GM21786 (cell line): ENCODE measurements around the gene TLCD4.
"Not testable (repeated sequence)": the region's sequence is repeated elsewhere in the genome, so short reads cannot be mapped to it uniquely, and the experiment has no call there.

Experiments
- ATAC-seq: cut with Tn5 transposase; IDR thresholded peaks from one replicate; pipeline ENCODE4 v1.9.1; 2021; ENCODE audit not compliant: unreplicated experiment

Gene TLCD4

GRCh38 chr1:95145493-95145892 is 28.3 kb downstream of the TLCD4 start:
- ATAC-seq = peak; percentile 63

GRCh38 chr1:95146637-95147036 is 29.5 kb downstream of the TLCD4 start:
- no peak for ATAC-seq

GRCh38 chr1:95154096-95154495 is 36.9 kb downstream of the TLCD4 start:
- ATAC-seq = no peak

GRCh38 chr1:95165569-95165968 is 48.4 kb downstream of the TLCD4 start:
- not testable (repeated sequence) for ATAC-seq
